C4-2B (cell line): ENCODE data around the gene MVB12B.

Experiments
- ZFX ChIP-seq: fragments of 450-650 bp; IDR thresholded peaks from 2 replicates; pipeline ENCODE4 v1.6.1; 2017
- TF ChIP-seq, protein P1 (sequence below): fragments of 450-650 bp; conservative IDR thresholded peaks from 2 replicates; pipeline ENCODE4 v1.5.1; 2017; ENCODE audit warnings: mild to moderate bottlenecking

DNA sequence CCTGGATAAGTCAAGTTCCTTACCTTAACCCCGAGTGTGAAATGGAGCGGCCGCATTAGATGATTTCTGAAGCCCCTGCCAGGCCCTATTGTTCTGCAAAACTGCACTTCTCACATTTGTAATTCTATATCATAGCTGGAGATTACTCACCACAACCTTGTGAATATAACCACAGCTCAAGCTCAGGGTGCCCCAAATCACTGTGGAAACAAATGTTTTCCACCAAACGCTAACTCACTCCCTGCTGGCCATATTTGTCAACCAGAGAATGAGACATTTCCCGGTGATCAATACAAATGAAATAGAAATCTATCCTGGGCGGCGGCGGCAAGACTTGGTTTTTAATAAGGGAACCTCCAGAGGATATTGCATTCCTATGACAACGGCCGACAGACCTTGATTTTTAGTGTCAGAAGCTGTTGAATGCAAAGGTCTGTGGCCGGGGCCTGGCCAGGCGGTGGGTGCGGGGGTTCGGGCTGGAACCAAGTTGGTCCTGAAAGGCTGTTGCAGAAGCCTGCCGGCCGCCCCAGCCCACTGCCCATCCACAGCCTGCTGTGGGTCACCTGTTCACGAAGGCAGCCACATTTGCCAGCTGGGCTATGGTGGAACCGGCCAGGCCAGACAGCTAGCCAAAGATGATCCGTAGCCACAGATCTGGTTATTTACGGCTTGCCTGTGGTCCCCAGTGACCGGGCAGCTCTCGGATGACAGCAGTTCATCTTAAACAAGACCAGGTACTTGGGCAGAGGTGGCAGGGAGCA lies 193.2 kb downstream of the MVB12B start:
- TF ChIP-seq, protein P1, sequence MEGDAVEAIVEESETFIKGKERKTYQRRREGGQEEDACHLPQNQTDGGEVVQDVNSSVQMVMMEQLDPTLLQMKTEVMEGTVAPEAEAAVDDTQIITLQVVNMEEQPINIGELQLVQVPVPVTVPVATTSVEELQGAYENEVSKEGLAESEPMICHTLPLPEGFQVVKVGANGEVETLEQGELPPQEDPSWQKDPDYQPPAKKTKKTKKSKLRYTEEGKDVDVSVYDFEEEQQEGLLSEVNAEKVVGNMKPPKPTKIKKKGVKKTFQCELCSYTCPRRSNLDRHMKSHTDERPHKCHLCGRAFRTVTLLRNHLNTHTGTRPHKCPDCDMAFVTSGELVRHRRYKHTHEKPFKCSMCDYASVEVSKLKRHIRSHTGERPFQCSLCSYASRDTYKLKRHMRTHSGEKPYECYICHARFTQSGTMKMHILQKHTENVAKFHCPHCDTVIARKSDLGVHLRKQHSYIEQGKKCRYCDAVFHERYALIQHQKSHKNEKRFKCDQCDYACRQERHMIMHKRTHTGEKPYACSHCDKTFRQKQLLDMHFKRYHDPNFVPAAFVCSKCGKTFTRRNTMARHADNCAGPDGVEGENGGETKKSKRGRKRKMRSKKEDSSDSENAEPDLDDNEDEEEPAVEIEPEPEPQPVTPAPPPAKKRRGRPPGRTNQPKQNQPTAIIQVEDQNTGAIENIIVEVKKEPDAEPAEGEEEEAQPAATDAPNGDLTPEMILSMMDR: no peak
- no peak for TF ChIP-seq ZFX
